ENCODE results near the gene TSNAX.

TSNAX gene

DNA sequence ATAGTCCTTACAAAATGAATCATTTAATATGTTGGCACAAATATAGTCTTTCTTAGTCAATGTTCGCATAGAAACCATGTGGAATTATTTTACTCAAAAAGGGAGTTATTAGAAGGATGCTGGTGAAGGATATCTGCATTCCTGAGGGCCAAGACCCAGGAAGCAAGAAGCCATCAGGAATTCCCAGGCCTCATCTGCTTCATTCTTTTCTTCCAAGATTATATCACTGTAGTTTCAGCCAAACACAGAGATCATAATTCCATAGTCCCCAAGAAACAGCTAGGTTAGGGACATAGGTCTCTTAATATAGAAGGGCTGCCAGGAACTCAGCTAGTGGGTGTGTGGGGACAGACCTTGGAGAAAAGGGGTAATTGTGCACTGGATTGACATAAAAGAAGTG is 69.5 kb downstream of the TSNAX start:
- TF ChIP-seq GABPA (IDR thresholded peaks at IDR 0.05; ENCODE audit: low read depth): no peak
- no peak for TF ChIP-seq POLR2AphosphoS5 (IDR thresholded peaks at IDR 0.05; ENCODE audit: low read depth)
- TF ChIP-seq, protein P1, sequence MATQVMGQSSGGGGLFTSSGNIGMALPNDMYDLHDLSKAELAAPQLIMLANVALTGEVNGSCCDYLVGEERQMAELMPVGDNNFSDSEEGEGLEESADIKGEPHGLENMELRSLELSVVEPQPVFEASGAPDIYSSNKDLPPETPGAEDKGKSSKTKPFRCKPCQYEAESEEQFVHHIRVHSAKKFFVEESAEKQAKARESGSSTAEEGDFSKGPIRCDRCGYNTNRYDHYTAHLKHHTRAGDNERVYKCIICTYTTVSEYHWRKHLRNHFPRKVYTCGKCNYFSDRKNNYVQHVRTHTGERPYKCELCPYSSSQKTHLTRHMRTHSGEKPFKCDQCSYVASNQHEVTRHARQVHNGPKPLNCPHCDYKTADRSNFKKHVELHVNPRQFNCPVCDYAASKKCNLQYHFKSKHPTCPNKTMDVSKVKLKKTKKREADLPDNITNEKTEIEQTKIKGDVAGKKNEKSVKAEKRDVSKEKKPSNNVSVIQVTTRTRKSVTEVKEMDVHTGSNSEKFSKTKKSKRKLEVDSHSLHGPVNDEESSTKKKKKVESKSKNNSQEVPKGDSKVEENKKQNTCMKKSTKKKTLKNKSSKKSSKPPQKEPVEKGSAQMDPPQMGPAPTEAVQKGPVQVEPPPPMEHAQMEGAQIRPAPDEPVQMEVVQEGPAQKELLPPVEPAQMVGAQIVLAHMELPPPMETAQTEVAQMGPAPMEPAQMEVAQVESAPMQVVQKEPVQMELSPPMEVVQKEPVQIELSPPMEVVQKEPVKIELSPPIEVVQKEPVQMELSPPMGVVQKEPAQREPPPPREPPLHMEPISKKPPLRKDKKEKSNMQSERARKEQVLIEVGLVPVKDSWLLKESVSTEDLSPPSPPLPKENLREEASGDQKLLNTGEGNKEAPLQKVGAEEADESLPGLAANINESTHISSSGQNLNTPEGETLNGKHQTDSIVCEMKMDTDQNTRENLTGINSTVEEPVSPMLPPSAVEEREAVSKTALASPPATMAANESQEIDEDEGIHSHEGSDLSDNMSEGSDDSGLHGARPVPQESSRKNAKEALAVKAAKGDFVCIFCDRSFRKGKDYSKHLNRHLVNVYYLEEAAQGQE (IDR thresholded peaks at IDR 0.05; ENCODE audit: insufficient replicate concordance, low read depth): no peak
- TF ChIP-seq SPI1 (IDR thresholded peaks at IDR 0.05; ENCODE audit: borderline replicate concordance, low read depth): no peak
- TF ChIP-seq, protein P2, sequence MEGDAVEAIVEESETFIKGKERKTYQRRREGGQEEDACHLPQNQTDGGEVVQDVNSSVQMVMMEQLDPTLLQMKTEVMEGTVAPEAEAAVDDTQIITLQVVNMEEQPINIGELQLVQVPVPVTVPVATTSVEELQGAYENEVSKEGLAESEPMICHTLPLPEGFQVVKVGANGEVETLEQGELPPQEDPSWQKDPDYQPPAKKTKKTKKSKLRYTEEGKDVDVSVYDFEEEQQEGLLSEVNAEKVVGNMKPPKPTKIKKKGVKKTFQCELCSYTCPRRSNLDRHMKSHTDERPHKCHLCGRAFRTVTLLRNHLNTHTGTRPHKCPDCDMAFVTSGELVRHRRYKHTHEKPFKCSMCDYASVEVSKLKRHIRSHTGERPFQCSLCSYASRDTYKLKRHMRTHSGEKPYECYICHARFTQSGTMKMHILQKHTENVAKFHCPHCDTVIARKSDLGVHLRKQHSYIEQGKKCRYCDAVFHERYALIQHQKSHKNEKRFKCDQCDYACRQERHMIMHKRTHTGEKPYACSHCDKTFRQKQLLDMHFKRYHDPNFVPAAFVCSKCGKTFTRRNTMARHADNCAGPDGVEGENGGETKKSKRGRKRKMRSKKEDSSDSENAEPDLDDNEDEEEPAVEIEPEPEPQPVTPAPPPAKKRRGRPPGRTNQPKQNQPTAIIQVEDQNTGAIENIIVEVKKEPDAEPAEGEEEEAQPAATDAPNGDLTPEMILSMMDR (IDR thresholded peaks at IDR 0.05; ENCODE audit: insufficient read depth, low read length): no peak
- DNase-seq (ENCODE audit: low read depth in 1 of 2, low spot score in 1 of 2): no peak
- no peaks in the 10 kb centered on the region for H3K27me3 ChIP-seq (ENCODE audit: insufficient read depth, poor library complexity, severe bottlenecking)
- no peak overlapping the region for H3K4me3 ChIP-seq (replicated peaks; ENCODE audit: insufficient read depth, low read length)
- no peak overlapping the region for H3K27ac ChIP-seq (replicated peaks)

DNA sequence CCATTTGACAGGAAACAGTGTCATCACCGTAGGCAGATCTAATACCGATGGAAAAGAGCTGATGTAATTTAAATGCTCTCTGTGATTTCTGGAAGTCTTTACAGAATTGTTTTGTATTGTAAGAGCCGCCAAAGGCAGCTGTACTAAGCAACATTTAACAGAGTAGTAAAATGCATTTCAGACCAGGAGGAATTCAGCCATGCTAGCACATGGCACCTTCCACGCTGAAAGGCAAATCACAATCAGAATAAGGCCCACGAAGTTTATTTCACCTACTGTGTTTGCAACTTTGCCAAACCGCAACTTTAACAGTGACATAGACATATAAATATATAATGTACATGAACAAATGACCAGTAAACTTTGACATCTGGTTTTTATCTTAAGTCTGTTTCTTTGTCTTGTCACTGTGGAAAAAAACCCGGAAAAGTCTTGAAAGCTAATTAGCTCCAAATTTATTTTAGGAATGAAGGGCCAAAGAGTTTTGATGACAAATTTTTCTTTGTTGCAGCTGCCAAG is 72.0 kb downstream of the TSNAX start:
- Histone ChIP-seq H3K27ac (replicated peaks) (no peak overlapping the region), H3K27me3 (ENCODE audit: insufficient read depth, poor library complexity, severe bottlenecking) (no peaks in the 10 kb centered on the region), H3K4me3 (replicated peaks; ENCODE audit: insufficient read depth, low read length) (no peak overlapping the region)
- DNase-seq (ENCODE audit: low read depth in 1 of 2, low spot score in 1 of 2): no peak
- TF ChIP-seq, protein P2 (IDR thresholded peaks at IDR 0.05; ENCODE audit: insufficient read depth, low read length): no peak

DNA sequence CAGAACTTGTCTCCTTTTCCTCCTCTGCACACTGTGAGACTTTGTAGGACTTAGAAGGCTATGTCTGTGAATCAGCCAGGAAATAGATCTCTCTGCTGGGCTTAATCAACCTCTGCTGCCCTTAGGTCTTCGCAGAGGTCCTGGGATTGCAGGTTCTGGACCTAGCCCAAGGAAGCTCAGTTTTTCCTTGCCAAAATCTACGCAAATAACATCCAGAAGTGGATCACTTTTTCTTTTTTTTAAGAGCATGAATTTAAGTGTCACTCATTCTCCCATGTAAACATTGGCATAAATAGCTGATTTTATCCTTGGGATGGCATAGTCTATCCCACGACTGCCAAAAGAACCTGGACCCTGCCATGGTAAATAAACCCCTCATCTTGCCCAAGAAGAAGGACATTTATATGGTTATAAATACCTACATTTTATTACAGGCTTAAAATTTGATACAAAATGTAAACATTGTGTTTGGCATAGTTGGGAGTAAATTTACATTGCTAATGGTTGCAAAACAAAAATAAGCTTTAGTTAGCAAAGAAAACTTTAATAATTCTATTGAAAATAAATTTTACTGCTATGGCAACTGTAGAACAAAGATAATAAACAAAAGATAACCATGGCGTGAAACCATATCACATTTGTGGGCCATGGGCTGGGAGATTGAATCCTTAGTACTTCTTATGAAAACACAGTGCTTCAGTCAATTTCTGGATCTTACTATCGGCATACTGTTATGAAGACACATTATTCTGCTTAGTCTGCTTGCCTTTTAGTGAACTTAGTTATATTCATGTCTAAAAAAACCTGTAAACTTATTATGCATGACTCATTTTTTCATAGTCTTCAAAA is 73.6 kb downstream of the TSNAX start:
- no peak for DNase-seq (ENCODE audit: low read depth in 1 of 2, low spot score in 1 of 2)
- Histone ChIP-seq H3K4me3 (replicated peaks; ENCODE audit: insufficient read depth, low read length) (no peak overlapping the region), H3K27ac (replicated peaks) (no peak overlapping the region), H3K27me3 (ENCODE audit: insufficient read depth, poor library complexity, severe bottlenecking) (no peaks in the 10 kb centered on the region)
- TF ChIP-seq, protein P1 (IDR thresholded peaks at IDR 0.05; ENCODE audit: insufficient replicate concordance, low read depth): no peak
- TF ChIP-seq POLR2AphosphoS5 (IDR thresholded peaks at IDR 0.05; ENCODE audit: low read depth) (no peak), GABPA (IDR thresholded peaks at IDR 0.05; ENCODE audit: low read depth) (no peak), SPI1 (IDR thresholded peaks at IDR 0.05; ENCODE audit: borderline replicate concordance, low read depth) (no peak)
- TF ChIP-seq, protein P2 (IDR thresholded peaks at IDR 0.05; ENCODE audit: insufficient read depth, low read length): no peak

DNA sequence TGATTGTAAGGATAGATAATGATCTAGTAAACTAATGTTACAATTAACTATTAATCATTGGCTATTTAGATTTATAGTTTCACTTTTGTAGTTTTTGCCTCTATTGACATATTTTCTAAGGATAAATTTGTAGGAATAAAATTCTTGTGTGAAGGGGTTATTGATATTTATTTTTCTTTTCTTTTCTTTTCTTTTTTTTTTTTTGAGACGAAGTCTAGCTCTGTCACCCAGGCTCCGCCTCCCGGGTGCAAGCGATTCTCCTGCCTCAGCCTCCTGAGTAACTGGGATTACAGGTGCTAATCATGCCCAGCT is 74.2 kb downstream of the TSNAX start:
- no peaks in the 10 kb centered on the region for H3K27me3 ChIP-seq (ENCODE audit: insufficient read depth, poor library complexity, severe bottlenecking)
- TF ChIP-seq GABPA (IDR thresholded peaks at IDR 0.05; ENCODE audit: low read depth): no peak
- TF ChIP-seq SPI1 (IDR thresholded peaks at IDR 0.05; ENCODE audit: borderline replicate concordance, low read depth): no peak
- TF ChIP-seq, protein P1 (IDR thresholded peaks at IDR 0.05; ENCODE audit: insufficient replicate concordance, low read depth): no peak
- TF ChIP-seq POLR2AphosphoS5 (IDR thresholded peaks at IDR 0.05; ENCODE audit: low read depth): no peak
- TF ChIP-seq, protein P2 (IDR thresholded peaks at IDR 0.05; ENCODE audit: insufficient read depth, low read length): no peak
- DNase-seq (ENCODE audit: low read depth in 1 of 2, low spot score in 1 of 2): no peak
- H3K4me3 ChIP-seq (replicated peaks; ENCODE audit: insufficient read depth, low read length): no peak overlapping the region
- H3K27ac ChIP-seq (replicated peaks): no peak overlapping the region

Measured in HL-60 (cell line).